ENCODE measurements around the gene SMYD5. TPM values are rescaled to one million over a fixed set of nuclear protein-coding genes. Genes with fewer than 3 reads are reported as not detected.
A peak's percentile ranks its signal among the peaks of the same experiment; 100 is the strongest.
"Not testable (repeated sequence)": the region's sequence is repeated elsewhere in the genome, so short reads cannot be mapped to it uniquely, and the experiment has no call there.

Gene SMYD5
- total RNA-seq, 4 donors from 2014 or later, result 13.8 to 32.4 (median 18.7) TPM

GRCh38 chr2:73176881-73177644 lies 37.0 kb upstream of the SMYD5 start:
- peaks cover 0 to 29% of the 10 kb centered on the region in 2 donors for H3K27me3 ChIP-seq

DNA sequence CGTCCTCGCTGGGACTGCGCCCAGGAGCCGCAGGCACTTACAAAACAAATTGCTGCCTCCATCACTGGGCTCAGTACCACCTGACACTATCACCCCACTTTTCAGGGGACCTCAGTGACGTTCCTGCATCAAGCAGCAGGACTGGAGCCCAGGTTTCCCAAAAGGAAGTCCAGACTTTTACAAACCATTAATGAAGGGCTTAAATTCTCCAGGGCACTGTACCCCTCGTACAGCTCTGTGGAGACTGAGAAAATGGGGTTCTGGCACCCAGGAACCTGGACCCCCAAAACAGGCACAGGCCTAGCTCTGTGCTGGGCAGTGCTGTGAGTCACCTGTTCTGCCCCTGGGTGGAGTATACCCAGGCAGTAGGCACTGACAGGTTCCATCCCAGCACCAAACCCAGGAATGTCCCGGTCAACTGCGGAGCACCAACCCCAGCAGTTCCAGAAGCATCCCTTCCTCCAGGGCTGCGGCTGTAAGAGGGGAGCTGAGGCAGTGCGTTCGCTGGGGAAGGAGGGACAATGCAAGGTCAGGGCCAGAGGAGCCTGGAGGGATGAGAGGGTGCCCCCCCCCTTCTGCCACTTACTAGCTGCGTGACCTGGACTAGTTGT lies 36.3 kb upstream of the SMYD5 start:
- 6 to 20% methylated on average over 8 to 10 of the region's 12 CpGs for WGBS, 2 donors

More at GRCh38 chr2:73176881-73177644, 37.0 kb upstream of the SMYD5 start:
- Histone ChIP-seq H3K4me1 (peaks cover 0 to 27% (median 16%) of the 10 kb centered on the region in 4 donors), H3K9me3 (no peaks in the 10 kb centered on the region), H3K4me3 (peak overlapping the region; percentile 49 to 68 (median 55)), H3K36me3 (no peaks in the 10 kb centered on the region), H3K27ac (peak overlapping the region; percentile 43 to 92 (median 70))
- 1 to 2% methylated on average over 38 to 54 of the region's 56 CpGs for WGBS, 2 donors
- peak in 1 of 2 donors; percentile 42 for TF ChIP-seq EP300 (IDR thresholded peaks at IDR 0.05)
- peak in 1 of 2 donors; percentile 17 for TF ChIP-seq POLR2A (IDR thresholded peaks at IDR 0.05)
- TF ChIP-seq, protein P1, sequence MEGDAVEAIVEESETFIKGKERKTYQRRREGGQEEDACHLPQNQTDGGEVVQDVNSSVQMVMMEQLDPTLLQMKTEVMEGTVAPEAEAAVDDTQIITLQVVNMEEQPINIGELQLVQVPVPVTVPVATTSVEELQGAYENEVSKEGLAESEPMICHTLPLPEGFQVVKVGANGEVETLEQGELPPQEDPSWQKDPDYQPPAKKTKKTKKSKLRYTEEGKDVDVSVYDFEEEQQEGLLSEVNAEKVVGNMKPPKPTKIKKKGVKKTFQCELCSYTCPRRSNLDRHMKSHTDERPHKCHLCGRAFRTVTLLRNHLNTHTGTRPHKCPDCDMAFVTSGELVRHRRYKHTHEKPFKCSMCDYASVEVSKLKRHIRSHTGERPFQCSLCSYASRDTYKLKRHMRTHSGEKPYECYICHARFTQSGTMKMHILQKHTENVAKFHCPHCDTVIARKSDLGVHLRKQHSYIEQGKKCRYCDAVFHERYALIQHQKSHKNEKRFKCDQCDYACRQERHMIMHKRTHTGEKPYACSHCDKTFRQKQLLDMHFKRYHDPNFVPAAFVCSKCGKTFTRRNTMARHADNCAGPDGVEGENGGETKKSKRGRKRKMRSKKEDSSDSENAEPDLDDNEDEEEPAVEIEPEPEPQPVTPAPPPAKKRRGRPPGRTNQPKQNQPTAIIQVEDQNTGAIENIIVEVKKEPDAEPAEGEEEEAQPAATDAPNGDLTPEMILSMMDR (IDR thresholded peaks at IDR 0.05), result peak; percentile 98 to 99 (median 99)
- peak; percentile 86 to 93 for DNase-seq (ENCODE audit: low spot score in 2 of 2)

GRCh38 chr2:73185965-73186364 lies 28.1 kb upstream of the SMYD5 start:
- Histone ChIP-seq H3K4me1 (no peaks in the 10 kb centered on the region), H3K27me3 (peaks cover 0 to 21% of the 10 kb centered on the region in 2 donors), H3K9me3 (peaks cover 0 to 12% (median 0%) of the 10 kb centered on the region in 4 donors), H3K36me3 (no peaks in the 10 kb centered on the region), H3K4me3 (no peak overlapping the region), H3K27ac (no peak overlapping the region)
- TF ChIP-seq, protein P1 (IDR thresholded peaks at IDR 0.05), result no peak
- no peak for TF ChIP-seq EP300 (IDR thresholded peaks at IDR 0.05)
- no peak for TF ChIP-seq POLR2A (IDR thresholded peaks at IDR 0.05)
- no peak for DNase-seq (ENCODE audit: low spot score in 2 of 2)
- WGBS, 2 donors, result 82 to 87% methylated on average over 2 of the region's 2 CpGs

More for the DNA sequence above, 36.3 kb upstream of the SMYD5 start:
- TF ChIP-seq, protein P1 (IDR thresholded peaks at IDR 0.05), result no peak
- TF ChIP-seq EP300 (IDR thresholded peaks at IDR 0.05), result no peak
- no peak for TF ChIP-seq POLR2A (IDR thresholded peaks at IDR 0.05)
- Histone ChIP-seq H3K36me3 (no peaks in the 10 kb centered on the region), H3K4me3 (peak overlapping the region in 3 of 4 donors; percentile 49 to 68 (median 51)), H3K27me3 (peaks cover 0 to 29% of the 10 kb centered on the region in 2 donors), H3K4me1 (peaks cover 0 to 27% (median 16%) of the 10 kb centered on the region in 4 donors), H3K9me3 (no peaks in the 10 kb centered on the region), H3K27ac (peak overlapping the region in 1 of 4 donors; percentile 92)
- no peak for DNase-seq (ENCODE audit: low spot score in 2 of 2)

- TF ChIP-seq POLR2A (IDR thresholded peaks at IDR 0.05), result no peak
- TF ChIP-seq, protein P1 (IDR thresholded peaks at IDR 0.05), result no peak
- TF ChIP-seq EP300 (IDR thresholded peaks at IDR 0.05), result no peak
- Histone ChIP-seq H3K4me1 (no peaks in the 10 kb centered on the region), H3K36me3 (no peaks in the 10 kb centered on the region), H3K9me3 (peaks cover 0 to 12% (median 0%) of the 10 kb centered on the region in 4 donors), H3K27me3 (peaks cover 0 to 21% of the 10 kb centered on the region in 2 donors), H3K4me3 (no peak overlapping the region), H3K27ac (no peak overlapping the region)
- DNase-seq (ENCODE audit: low spot score in 2 of 2), result no peak
- WGBS, 2 donors, result 48 to 51% methylated on average over 2 of the region's 2 CpGs
Measured at GRCh38 chr2:73187549-73187948, 26.5 kb upstream of the SMYD5 start.

- no peak for DNase-seq (ENCODE audit: low spot score in 2 of 2)
- Histone ChIP-seq H3K9me3 (no peaks in the 10 kb centered on the region), H3K27me3 (peaks cover 1 to 59% of the 10 kb centered on the region in 2 donors), H3K27ac (no peak overlapping the region), H3K4me3 (no peak overlapping the region), H3K36me3 (no peaks in the 10 kb centered on the region), H3K4me1 (peaks cover 0 to 10% (median 2%) of the 10 kb centered on the region in 4 donors)
- TF ChIP-seq EP300 (IDR thresholded peaks at IDR 0.05), result no peak
- TF ChIP-seq, protein P1 (IDR thresholded peaks at IDR 0.05), result no peak
- TF ChIP-seq POLR2A (IDR thresholded peaks at IDR 0.05), result no peak
Measured at GRCh38 chr2:73197579-73197978, 16.5 kb upstream of the SMYD5 start.

- H3K27me3 ChIP-seq, result peaks cover 3 to 79% of the 10 kb centered on the region in 2 donors
- not testable (repeated sequence) for DNase-seq (ENCODE audit: low spot score in 2 of 2); H3K27ac ChIP-seq; H3K9me3 ChIP-seq; H3K4me3 ChIP-seq; H3K36me3 ChIP-seq
- peaks cover 0 to 17% (median 4%) of the 10 kb centered on the region in 4 donors for H3K4me1 ChIP-seq
- 82 to 90% methylated on average over 10 of the region's 10 CpGs for WGBS, 2 donors
Measured at GRCh38 chr2:73200281-73200680, 13.8 kb upstream of the SMYD5 start.
